GM12872 (cell line): Measurements from ENCODE around the gene LAPTM5.

Source experiments
- TF ChIP-seq, protein P1 (sequence below): IDR thresholded peaks from 3 replicates; pipeline ENCODE4 v1.5.1; 2011; ENCODE audit warnings: low read depth, mild to moderate bottlenecking, low read length, moderate library complexity; ENCODE audit not compliant: insufficient read depth

LAPTM5 gene

DNA sequence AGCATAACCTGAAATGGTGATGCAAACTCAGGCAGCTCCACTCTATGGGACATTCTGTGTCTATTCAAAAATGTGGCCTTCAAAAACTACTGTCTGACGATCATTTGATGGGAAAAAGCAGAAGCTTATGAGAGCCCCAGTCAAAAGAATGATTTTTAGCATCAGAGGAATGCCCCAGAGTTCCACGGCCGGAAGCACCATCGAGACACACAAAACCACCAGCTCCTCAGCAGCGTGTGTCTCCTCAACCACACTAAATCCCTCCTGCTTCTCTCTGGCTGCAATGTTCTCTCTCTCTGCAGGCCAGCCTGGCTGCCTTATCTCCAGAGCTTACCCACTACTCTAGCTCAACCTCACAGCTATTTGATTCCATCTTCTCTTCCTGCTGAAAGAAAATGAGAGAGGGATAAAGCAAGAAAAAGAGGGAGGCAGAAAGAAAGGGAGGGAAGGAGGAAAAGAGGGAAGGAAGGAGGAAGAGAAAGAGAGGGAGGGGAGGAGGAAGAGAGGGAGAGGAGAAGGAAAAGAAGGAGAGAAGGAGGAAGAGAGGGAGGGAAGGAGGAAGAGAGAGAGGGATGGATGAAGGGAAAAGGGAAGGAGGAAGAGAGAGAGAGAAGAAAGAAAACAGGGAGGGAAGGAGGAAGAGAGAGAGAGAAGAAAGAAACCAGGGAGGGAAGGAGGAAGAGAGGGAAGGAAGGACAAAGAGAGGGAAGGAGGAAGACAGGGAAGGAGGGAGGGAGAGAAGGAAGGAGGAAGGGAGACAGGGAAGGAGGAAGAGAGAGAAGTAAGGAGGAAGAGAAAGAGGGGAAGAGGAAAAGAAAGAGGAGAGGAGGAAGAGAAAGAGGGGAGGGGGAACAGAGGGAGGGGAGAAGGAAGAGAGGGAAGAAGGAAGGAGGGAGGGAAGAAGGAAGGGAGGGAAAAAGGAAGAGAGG lies 33.5 kb upstream of the LAPTM5 start:
- TF ChIP-seq, protein P1, sequence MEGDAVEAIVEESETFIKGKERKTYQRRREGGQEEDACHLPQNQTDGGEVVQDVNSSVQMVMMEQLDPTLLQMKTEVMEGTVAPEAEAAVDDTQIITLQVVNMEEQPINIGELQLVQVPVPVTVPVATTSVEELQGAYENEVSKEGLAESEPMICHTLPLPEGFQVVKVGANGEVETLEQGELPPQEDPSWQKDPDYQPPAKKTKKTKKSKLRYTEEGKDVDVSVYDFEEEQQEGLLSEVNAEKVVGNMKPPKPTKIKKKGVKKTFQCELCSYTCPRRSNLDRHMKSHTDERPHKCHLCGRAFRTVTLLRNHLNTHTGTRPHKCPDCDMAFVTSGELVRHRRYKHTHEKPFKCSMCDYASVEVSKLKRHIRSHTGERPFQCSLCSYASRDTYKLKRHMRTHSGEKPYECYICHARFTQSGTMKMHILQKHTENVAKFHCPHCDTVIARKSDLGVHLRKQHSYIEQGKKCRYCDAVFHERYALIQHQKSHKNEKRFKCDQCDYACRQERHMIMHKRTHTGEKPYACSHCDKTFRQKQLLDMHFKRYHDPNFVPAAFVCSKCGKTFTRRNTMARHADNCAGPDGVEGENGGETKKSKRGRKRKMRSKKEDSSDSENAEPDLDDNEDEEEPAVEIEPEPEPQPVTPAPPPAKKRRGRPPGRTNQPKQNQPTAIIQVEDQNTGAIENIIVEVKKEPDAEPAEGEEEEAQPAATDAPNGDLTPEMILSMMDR: no peak

DNA sequence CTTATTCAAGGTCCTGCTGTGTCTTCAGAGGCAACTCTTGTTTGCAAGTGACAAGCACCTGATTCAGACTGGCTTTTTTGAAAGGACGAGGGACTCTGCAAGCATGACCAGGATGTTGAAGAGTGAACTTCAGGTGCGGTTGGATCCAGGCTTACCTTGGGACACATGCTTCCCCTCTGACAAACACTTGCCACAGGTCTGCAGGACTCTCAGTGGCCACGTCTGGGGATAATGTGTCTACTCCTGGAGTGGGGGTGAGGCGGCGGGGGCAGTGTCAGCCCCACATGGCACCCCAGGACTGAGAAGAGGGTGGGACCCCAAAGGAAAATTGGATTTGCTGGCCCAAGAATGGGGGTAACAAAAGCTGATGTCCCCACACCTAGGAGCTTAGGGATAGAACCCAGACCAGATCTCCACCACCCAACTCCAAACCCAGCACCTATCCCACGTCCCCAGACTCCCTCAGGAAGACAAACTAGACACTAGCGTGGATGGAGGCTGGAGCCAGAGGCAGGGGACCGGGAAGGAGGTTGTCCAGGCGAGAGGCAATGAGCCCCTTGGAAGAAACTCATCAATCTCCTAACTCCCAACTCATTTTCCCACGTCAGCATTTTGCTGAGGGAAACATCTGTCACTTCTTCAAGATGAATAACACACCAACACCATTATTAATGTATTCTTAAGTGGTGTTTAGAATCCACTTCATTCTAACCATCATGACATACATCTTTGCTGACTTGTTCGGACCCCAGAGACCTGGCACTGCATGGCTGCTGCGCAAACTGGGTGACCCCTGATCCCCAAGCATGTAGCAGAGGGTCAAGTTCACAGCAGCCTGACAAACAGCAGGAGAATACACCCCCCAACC lies 32.0 kb upstream of the LAPTM5 start:
- TF ChIP-seq, protein P1: no peak

DNA sequence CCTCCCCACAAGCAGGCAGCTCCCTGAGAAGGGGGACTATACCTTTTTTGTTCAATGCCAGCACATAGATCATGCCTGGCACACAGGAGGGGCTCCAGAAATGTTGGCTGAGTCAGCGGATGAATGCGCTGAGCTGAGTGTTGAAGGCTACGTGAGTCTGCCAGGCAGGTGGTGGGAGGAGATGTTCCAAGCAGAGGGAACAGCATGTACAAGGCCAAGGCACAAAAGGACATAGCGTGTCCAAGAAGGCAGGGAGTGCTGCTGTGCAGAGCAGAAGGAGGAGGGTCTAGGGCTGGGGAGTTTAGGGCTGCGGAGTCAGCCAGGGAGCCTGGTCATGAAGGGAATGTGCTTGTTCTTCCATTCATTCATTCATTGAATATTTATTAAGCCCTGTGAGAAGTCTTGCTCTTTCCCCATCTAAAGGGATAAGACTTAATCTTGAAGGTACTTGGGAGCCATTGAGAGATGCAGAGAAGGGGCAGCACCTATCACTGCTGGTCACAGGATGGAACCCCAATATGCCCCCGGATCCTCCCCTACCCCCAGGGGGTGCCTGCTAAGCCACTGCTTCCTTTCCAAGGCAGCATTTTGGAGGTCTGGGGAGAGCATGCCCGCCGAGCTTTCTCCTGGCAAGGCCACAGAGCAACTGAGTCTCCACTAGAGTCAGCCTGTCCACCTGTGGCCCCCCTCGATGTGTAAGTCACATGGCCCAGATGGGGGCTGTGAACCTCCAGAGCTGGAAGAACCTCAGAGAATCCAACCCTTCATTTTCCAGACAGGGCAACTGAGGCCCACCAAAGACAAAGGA lies 31.2 kb upstream of the LAPTM5 start:
- TF ChIP-seq, protein P1: no peak

DNA sequence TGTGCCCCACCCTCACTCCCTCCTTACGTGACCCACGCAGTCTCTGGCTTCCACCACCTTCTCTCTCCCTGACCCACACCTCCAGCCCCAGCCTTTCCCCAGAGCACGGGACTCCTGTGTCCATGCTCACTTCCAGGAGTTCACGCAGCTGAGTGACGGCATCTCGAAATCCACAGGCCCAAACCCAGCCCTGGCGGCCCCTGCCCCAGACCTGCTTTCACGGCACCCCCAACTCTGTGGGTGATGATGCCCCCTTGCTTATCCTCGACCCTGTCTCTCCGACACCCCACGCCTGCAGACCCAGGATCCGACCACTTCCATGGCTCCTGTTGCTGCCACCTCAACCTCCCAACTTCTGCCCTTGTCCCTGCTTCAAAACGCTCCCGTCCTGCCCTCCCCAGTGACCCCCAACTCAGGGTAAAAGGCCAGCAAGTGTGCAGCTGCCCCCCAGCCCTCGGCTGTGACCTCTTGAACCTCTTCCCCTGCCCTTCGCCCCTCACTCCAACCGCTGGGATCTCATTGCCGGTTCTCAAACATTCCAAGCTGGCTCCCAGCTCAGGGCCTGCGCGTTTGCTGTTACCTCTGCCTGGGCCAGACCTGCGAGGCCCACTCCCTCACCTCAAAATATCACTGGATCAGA lies 30.4 kb upstream of the LAPTM5 start:
- TF ChIP-seq, protein P1: no peak

DNA sequence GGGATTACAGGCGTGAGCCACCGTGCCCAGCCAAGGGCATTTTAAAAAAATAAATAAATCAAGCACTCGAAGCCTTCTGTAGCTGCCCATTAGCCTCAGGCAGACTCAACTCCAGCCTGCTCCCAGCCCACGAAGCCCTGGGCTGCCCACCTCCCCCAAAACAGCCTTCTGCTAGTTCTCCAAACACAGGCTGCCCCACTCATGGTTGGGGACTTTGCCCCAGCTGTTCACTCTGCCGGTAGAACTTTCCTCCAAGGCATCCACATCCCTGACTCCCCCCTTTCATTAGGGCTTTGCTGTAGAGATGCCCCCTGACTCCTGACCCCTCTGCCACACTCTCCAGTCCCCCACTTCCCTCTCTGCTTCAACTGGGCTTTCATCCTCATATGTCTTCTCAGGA lies 29.7 kb upstream of the LAPTM5 start:
- TF ChIP-seq, protein P1: no peak

DNA sequence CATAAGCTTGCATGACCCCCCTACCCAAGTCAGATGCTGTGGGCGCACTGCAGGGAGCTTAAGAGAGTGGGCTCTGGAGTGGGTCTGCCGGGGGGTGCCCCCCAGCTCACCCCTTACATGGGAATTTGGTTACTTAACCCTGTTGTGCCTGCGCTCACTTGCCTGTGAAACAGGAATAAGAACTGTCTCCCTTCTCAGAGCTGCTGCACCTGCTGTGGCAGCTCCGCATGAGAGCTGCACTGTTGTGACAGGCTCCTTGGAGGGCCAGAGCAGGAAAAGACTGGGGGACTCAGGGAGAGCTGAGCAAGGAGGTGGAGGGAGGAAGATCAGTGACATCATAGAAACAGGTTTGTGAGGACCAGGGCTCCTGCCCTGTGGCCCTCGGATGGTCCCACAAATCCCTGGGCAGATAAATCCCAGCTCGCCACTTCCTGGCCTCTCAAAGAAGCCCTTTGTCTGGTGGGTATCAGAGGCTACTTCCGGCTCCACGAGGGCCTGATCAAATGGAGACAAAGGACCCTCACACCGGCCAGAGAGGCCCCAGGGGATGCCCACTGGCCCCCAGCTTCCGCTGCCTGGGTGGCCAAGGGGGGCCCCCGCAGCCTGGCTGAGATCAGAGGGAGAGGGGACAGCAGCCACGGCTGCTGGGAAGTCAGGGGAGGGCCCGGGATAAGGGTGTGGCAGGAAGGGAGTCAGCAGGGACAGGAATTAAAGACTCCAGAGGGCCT lies 28.9 kb upstream of the LAPTM5 start:
- TF ChIP-seq, protein P1: no peak
